BE2C (cell line): ENCODE results near the gene STX16.

Source experiments
- DNase-seq: peaks from one replicate; pipeline ENCODE4 v3.0.0-alpha.2; 2020
- H3K27me3 ChIP-seq: fragments of 250-450 bp; sonication (Bioruptor Pico); 2 replicates; pipeline ENCODE4 v1.5.1; 2020; ENCODE audit warnings: mild to moderate bottlenecking
- H3K36me3 ChIP-seq: fragments of 250-450 bp; sonication (Bioruptor Pico); 2 replicates; pipeline ENCODE4 v1.5.1; 2020; ENCODE audit warnings: mild to moderate bottlenecking
- H3K4me1 ChIP-seq: fragments of 250-450 bp; sonication (Bioruptor Pico); 2 replicates; pipeline ENCODE4 v1.5.1; 2020
- H3K4me3 ChIP-seq: 2 replicates; pipeline ENCODE4 v1.5.1; 2011; ENCODE audit warnings: low read depth, low read length
- H3K9me3 ChIP-seq: fragments of 250-450 bp; sonication (Bioruptor Pico); 2 replicates; pipeline ENCODE4 v1.5.1; 2020
- CTCF ChIP-seq: IDR thresholded peaks from 2 replicates; pipeline ENCODE4 v1.5.1; 2012; ENCODE audit warnings: mild to moderate bottlenecking, low read depth, low read length

The STX16 gene

GRCh38 chr20:58670102-58670501 is 19.0 kb downstream of the STX16 start:
- Histone ChIP-seq H3K4me3 (no peak overlapping the region), H3K36me3 (peaks cover 37% of the 10 kb centered on the region)

GRCh38 chr20:58670659-58671058 is 19.6 kb downstream of the STX16 start:
- Histone ChIP-seq H3K36me3 (peaks cover 43% of the 10 kb centered on the region), H3K4me1 (peaks cover 2% of the 10 kb centered on the region)
- no peak for DNase-seq

More at GRCh38 chr20:58670102-58670501, 19.0 kb downstream of the STX16 start:
- no peak for TF ChIP-seq CTCF
- Histone ChIP-seq H3K9me3 (no peaks in the 10 kb centered on the region), H3K27me3 (no peaks in the 10 kb centered on the region), H3K4me1 (peaks cover 3% of the 10 kb centered on the region)
- no peak for DNase-seq

GRCh38 chr20:58673119-58673518 is 22.0 kb downstream of the STX16 start:
- no peak for TF ChIP-seq CTCF
- Histone ChIP-seq H3K9me3 (no peaks in the 10 kb centered on the region), H3K36me3 (peaks cover 51% of the 10 kb centered on the region)

More at GRCh38 chr20:58670659-58671058, 19.6 kb downstream of the STX16 start:
- H3K9me3 ChIP-seq, result no peaks in the 10 kb centered on the region
- no peak for TF ChIP-seq CTCF
- no peaks in the 10 kb centered on the region for H3K27me3 ChIP-seq
- no peak overlapping the region for H3K4me3 ChIP-seq

GRCh38 chr20:58675146-58675584 is 24.1 kb downstream of the STX16 start:
- no peak for TF ChIP-seq CTCF
- H3K4me3 ChIP-seq, result no peak overlapping the region
- peaks cover 44% of the 10 kb centered on the region for H3K36me3 ChIP-seq
- H3K27me3 ChIP-seq, result no peaks in the 10 kb centered on the region
- no peaks in the 10 kb centered on the region; the same call in 1 of the 2 replicates for H3K4me1 ChIP-seq
- H3K9me3 ChIP-seq, result no peaks in the 10 kb centered on the region
- DNase-seq, result no peak

More at GRCh38 chr20:58673119-58673518, 22.0 kb downstream of the STX16 start:
- H3K4me3 ChIP-seq, result no peak overlapping the region
- no peaks in the 10 kb centered on the region; the same call in 1 of the 2 replicates for H3K4me1 ChIP-seq
- H3K27me3 ChIP-seq, result no peaks in the 10 kb centered on the region
- DNase-seq, result no peak

GRCh38 chr20:58675641-58676040 is 24.6 kb downstream of the STX16 start:
- H3K9me3 ChIP-seq, result no peaks in the 10 kb centered on the region
- H3K27me3 ChIP-seq, result no peaks in the 10 kb centered on the region
- H3K4me3 ChIP-seq, result no peak overlapping the region
- H3K4me1 ChIP-seq, result no peaks in the 10 kb centered on the region; the same call in 1 of the 2 replicates
- H3K36me3 ChIP-seq, result peaks cover 44% of the 10 kb centered on the region
- TF ChIP-seq CTCF, result no peak
- DNase-seq, result no peak

GRCh38 chr20:58676161-58676560 is 25.1 kb downstream of the STX16 start:
- TF ChIP-seq CTCF, result no peak
- Histone ChIP-seq H3K4me3 (no peak overlapping the region), H3K4me1 (no peaks in the 10 kb centered on the region; the same call in 1 of the 2 replicates), H3K36me3 (peaks cover 44% of the 10 kb centered on the region), H3K27me3 (no peaks in the 10 kb centered on the region), H3K9me3 (no peaks in the 10 kb centered on the region)
- DNase-seq, result no peak
